ENCODE results near the gene JMJD1C. TPM values are rescaled to one million over a fixed set of nuclear protein-coding genes. Genes with fewer than 3 reads are reported as not detected.
"Not testable (repeated sequence)": the region's sequence is repeated elsewhere in the genome, so short reads cannot be mapped to it uniquely, and the experiment has no call there.

JMJD1C gene
- total and polyA plus RNA-seq, 4 donors: 61.8 to 187 (median 99.9) TPM

- Histone ChIP-seq H3K27ac (ENCODE audit: low read depth, low read length) (no peak overlapping the region), H3K36me3 (ENCODE audit: control insufficient read depth, insufficient read depth, low read length) (peaks cover 5% of the 10 kb centered on the region), H3K9me3 (ENCODE audit: control insufficient read depth, insufficient read depth, low read length) (no peaks in the 10 kb centered on the region), H3K27me3 (ENCODE audit: control insufficient read depth, insufficient read depth, low read length) (no peaks in the 10 kb centered on the region), H3K4me3 (ENCODE audit: low read depth, low read length) (no peak overlapping the region), H3K4me1 (ENCODE audit: control insufficient read depth, insufficient read depth, low read length) (peaks cover 8% of the 10 kb centered on the region)
- DNase-seq (ENCODE audit: low read depth in 4 of 6, low spot score in 6 of 6): no peak
- WGBS (ENCODE audit: insufficient coverage): 100% methylated on average over 1 of the region's 7 CpGs
These were observed 300.5 kb downstream of the JMJD1C start for GRCh38 chr10:63165249-63165648.

GRCh38 chr10:63164166-63164623 is 301.6 kb downstream of the JMJD1C start:
- DNase-seq (ENCODE audit: low read depth in 4 of 6, low spot score in 6 of 6): peak in 3 of 6 donors; percentile 19 to 63 (median 22)
- Histone ChIP-seq H3K4me3 (ENCODE audit: low read depth, low read length) (no peak overlapping the region), H3K9me3 (ENCODE audit: control insufficient read depth, insufficient read depth, low read length) (no peaks in the 10 kb centered on the region), H3K36me3 (ENCODE audit: control insufficient read depth, insufficient read depth, low read length) (peaks cover 5% of the 10 kb centered on the region), H3K4me1 (ENCODE audit: control insufficient read depth, insufficient read depth, low read length) (peaks cover 8% of the 10 kb centered on the region), H3K27ac (ENCODE audit: low read depth, low read length) (no peak overlapping the region), H3K27me3 (ENCODE audit: control insufficient read depth, insufficient read depth, low read length) (no peaks in the 10 kb centered on the region)
- 78% methylated on average over 1 of the region's 2 CpGs for WGBS (ENCODE audit: insufficient coverage)

DNA sequence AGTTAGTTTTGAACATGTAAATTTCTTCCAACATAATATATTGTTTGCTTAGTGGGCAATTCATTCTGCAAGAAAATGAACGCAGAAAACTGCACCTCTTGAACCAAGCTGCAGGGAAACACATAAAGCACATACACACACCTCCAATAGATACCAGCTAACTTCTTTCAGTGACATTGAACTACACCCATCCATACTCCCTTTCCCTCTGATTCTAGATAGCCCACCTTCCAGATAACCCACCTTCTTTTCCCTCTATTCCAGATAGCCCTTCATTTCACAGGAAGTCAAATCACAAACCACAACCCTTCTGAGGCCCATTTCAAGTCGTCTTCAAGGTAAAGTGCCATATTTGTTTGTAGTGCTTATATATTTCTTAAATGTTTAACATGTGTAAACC is 304.2 kb downstream of the JMJD1C start:
- no peak for DNase-seq (ENCODE audit: low read depth in 4 of 6, low spot score in 6 of 6)
- H3K4me1 ChIP-seq (ENCODE audit: control insufficient read depth, insufficient read depth, low read length): peaks cover 8% of the 10 kb centered on the region
- peaks cover 5% of the 10 kb centered on the region for H3K36me3 ChIP-seq (ENCODE audit: control insufficient read depth, insufficient read depth, low read length)
- H3K27ac ChIP-seq (ENCODE audit: low read depth, low read length): no peak overlapping the region
- WGBS (ENCODE audit: insufficient coverage): no CpG with 5 or more reads among the region's 2 CpGs
- no peaks in the 10 kb centered on the region for H3K9me3 ChIP-seq (ENCODE audit: control insufficient read depth, insufficient read depth, low read length)
- H3K27me3 ChIP-seq (ENCODE audit: control insufficient read depth, insufficient read depth, low read length): no peaks in the 10 kb centered on the region
- no peak overlapping the region for H3K4me3 ChIP-seq (ENCODE audit: low read depth, low read length)

DNA sequence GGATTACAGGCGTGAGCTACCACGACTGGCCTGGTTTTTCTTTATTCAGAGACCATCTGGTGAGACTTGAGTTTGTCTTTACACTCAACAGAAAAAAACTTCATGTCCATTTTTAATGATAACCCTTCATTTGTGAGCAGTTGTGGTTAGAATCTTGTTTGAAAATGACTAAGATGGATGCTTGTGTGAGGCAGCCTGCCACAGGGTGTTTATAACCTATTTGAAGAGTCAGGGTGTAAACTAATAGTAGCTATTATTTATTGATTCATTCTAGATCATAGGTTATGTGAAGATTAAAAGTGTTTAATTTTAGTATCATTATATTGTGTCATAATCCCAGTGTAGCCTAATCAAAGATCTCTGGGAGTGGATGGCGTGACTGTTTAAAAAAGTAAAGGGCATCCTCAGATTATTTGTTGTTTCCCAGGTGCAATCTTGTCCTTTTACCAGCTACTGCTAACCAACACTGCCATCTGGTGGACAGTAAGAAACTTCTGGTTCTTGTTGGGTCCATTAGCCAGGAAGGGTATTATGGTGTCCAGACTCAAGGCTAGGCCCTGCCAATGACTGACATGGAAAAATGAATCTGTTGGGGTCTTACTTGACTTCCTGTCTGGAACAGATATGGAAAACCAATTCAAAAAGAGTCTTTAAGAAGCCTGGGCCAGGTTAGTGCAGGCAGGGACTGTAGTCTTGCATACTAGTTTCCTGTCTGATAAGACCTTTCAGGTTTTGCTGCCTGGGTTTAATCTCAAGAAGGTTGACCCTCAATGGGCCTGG is 307.7 kb downstream of the JMJD1C start:
- no CpG with 5 or more reads among the region's 3 CpGs for WGBS (ENCODE audit: insufficient coverage)
- H3K36me3 ChIP-seq (ENCODE audit: control insufficient read depth, insufficient read depth, low read length): peaks cover 2% of the 10 kb centered on the region
- H3K27me3 ChIP-seq (ENCODE audit: control insufficient read depth, insufficient read depth, low read length): no peaks in the 10 kb centered on the region
- H3K4me1 ChIP-seq (ENCODE audit: control insufficient read depth, insufficient read depth, low read length): no peaks in the 10 kb centered on the region
- H3K9me3 ChIP-seq (ENCODE audit: control insufficient read depth, insufficient read depth, low read length): no peaks in the 10 kb centered on the region
- peak; percentile 60 to 95 (median 81) for DNase-seq (ENCODE audit: low read depth in 4 of 6, low spot score in 6 of 6)
- H3K27ac ChIP-seq (ENCODE audit: low read depth, low read length): no peak overlapping the region
- no peak overlapping the region for H3K4me3 ChIP-seq (ENCODE audit: low read depth, low read length)

- no peaks in the 10 kb centered on the region for H3K27me3 ChIP-seq (ENCODE audit: control insufficient read depth, insufficient read depth, low read length)
- H3K36me3 ChIP-seq (ENCODE audit: control insufficient read depth, insufficient read depth, low read length): peaks cover 6% of the 10 kb centered on the region
- no peak for DNase-seq (ENCODE audit: low read depth in 4 of 6, low spot score in 6 of 6)
- no CpG with 5 or more reads among the region's 2 CpGs for WGBS (ENCODE audit: insufficient coverage)
- no peak overlapping the region for H3K27ac ChIP-seq (ENCODE audit: low read depth, low read length)
- H3K9me3 ChIP-seq (ENCODE audit: control insufficient read depth, insufficient read depth, low read length): no peaks in the 10 kb centered on the region
- no peaks in the 10 kb centered on the region for H3K4me1 ChIP-seq (ENCODE audit: control insufficient read depth, insufficient read depth, low read length)
- no peak overlapping the region for H3K4me3 ChIP-seq (ENCODE audit: low read depth, low read length)
These were observed 309.5 kb downstream of the JMJD1C start for GRCh38 chr10:63156236-63156635.

DNA sequence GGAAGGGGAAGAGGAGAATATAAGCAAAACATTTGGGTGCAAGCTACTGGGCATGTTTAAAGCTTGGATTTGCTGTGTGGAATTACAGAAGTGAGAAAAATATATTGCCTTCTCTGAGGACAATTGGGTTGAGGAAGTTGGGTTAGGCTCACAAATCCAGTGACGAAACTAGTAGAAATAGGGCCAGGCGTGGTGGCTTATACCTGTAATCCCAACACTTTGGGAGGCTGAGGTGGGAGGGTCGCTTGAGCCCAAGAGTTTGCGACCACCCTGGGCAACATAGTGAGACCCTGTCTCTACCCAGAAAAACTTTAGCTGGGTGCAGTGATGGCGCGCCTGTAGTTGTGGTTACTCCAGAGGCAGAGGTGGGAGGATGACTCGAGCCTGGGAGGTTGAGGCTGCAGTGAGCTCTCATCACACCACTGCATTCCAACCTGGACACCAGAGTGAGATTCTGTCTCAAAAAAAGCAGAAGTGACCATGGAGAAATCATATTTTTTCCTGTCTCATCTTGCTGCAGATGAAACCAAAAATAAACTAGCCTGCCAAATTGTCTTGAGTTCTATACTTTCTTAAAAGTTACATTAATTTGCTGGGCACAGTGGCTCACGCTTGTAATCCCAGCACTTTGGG is 310.3 kb downstream of the JMJD1C start:
- Histone ChIP-seq H3K4me1 (ENCODE audit: control insufficient read depth, insufficient read depth, low read length) (no peaks in the 10 kb centered on the region), H3K9me3 (ENCODE audit: control insufficient read depth, insufficient read depth, low read length) (no peaks in the 10 kb centered on the region), H3K27ac (ENCODE audit: low read depth, low read length) (no peak overlapping the region), H3K27me3 (ENCODE audit: control insufficient read depth, insufficient read depth, low read length) (no peaks in the 10 kb centered on the region), H3K4me3 (ENCODE audit: low read depth, low read length) (no peak overlapping the region), H3K36me3 (ENCODE audit: control insufficient read depth, insufficient read depth, low read length) (peaks cover 6% of the 10 kb centered on the region)
- DNase-seq (ENCODE audit: low read depth in 4 of 6, low spot score in 6 of 6): no peak
- 100% methylated on average over 7 of the region's 8 CpGs for WGBS (ENCODE audit: insufficient coverage)

DNA sequence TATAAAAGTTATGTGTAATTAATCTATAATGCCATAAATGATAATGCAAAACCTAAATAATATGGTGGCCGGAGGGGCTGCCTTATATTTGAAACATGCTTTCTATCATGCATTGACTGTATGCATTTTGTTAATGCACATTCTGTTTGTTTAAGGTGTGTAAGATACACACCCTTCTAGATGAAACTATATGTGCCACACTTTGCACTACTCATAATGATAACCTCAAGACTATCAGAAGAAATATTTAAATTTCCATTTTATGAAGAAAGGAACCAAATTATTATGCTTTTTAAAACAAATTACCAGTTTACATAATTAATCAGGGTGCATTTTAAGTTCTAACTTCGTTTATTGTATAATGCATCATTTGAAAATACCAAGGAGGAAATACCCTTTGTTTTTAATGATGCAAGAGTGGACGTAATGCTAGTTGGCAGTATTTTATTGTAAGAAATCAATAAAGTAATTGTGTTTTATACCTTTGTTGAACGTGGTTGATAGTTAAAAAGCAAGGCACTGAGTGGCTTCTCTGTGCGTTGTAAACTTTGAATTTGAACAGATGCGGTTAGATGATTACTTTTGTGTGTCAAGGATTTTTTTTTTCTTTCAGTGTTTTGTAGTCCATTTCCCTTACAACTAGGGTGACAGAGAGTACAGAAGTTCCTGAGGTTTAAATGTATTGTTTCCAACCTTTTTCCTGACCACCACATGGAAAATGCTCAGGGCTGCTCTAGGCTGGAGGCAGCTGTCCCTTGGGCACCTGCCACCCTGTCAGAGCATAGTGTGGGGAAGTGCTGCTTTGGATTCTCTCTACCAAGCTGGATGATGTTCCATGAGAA is 311.0 kb downstream of the JMJD1C start:
- WGBS (ENCODE audit: insufficient coverage): 80% methylated on average over 2 of the region's 6 CpGs
- no peak for DNase-seq (ENCODE audit: low read depth in 4 of 6, low spot score in 6 of 6)
- Histone ChIP-seq H3K36me3 (ENCODE audit: control insufficient read depth, insufficient read depth, low read length) (peaks cover 6% of the 10 kb centered on the region), H3K4me3 (ENCODE audit: low read depth, low read length) (no peak overlapping the region), H3K4me1 (ENCODE audit: control insufficient read depth, insufficient read depth, low read length) (no peaks in the 10 kb centered on the region), H3K27me3 (ENCODE audit: control insufficient read depth, insufficient read depth, low read length) (no peaks in the 10 kb centered on the region), H3K27ac (ENCODE audit: low read depth, low read length) (no peak overlapping the region), H3K9me3 (ENCODE audit: control insufficient read depth, insufficient read depth, low read length) (no peaks in the 10 kb centered on the region)

DNA sequence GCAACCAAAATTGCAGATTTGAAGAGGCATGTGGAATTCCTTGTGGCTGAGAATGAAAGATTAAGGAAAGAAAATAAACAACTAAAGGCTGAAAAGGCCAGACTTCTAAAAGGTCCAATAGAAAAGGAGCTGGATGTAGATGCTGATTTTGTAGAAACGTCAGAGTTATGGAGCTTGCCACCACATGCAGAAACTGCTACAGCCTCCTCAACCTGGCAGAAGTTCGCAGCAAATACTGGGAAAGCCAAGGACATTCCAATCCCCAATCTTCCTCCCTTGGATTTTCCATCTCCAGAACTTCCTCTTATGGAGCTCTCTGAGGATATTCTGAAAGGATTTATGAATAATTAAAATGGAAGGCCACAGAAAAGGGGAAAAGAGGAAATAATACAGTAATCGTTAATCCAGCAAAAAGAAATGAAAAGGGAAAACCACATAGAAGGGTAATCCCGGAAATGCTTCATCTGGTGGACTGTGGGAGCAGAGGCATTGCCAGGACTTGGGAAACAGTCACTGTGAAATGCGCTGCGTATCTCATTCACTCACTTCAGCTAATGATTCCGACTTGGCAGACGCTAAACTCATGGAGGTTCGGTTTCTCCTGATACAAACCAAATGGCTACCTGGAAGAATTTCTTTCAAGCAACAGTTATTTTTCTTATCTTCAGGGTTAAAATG is 311.8 kb downstream of the JMJD1C start:
- not testable (repeated sequence) for H3K9me3 ChIP-seq (ENCODE audit: control insufficient read depth, insufficient read depth, low read length); H3K27me3 ChIP-seq (ENCODE audit: control insufficient read depth, insufficient read depth, low read length); DNase-seq (ENCODE audit: low read depth in 4 of 6, low spot score in 6 of 6); H3K4me1 ChIP-seq (ENCODE audit: control insufficient read depth, insufficient read depth, low read length); H3K27ac ChIP-seq (ENCODE audit: low read depth, low read length); H3K36me3 ChIP-seq (ENCODE audit: control insufficient read depth, insufficient read depth, low read length); H3K4me3 ChIP-seq (ENCODE audit: low read depth, low read length)
- 94% methylated on average over 3 of the region's 9 CpGs for WGBS (ENCODE audit: insufficient coverage)

DNA sequence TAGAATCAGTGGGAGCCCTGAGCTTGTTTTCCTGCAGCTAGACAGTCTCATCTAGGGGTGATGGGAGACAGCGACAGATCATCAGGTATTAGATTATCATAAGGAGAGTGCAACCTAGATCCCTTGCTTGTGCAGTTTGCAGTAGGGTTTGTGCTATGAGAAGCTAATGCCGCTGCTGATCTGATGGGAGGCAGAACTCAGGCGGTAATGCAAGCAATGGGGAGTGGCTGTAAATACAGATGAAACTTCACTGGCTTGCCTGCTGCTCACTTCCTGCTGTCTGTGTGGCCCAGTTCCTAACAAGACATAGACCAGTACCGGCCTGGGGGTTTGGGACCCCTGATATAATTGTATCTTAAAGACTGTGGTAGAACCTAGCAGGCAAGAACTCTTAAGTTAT is 315.0 kb downstream of the JMJD1C start:
- H3K4me1 ChIP-seq (ENCODE audit: control insufficient read depth, insufficient read depth, low read length): no peaks in the 10 kb centered on the region
- no peak overlapping the region for H3K4me3 ChIP-seq (ENCODE audit: low read depth, low read length)
- H3K9me3 ChIP-seq (ENCODE audit: control insufficient read depth, insufficient read depth, low read length): no peaks in the 10 kb centered on the region
- 97% methylated on average over 3 of the region's 4 CpGs for WGBS (ENCODE audit: insufficient coverage)
- H3K36me3 ChIP-seq (ENCODE audit: control insufficient read depth, insufficient read depth, low read length): peaks cover 6% of the 10 kb centered on the region
- H3K27ac ChIP-seq (ENCODE audit: low read depth, low read length): no peak overlapping the region
- no peak for DNase-seq (ENCODE audit: low read depth in 4 of 6, low spot score in 6 of 6)
- H3K27me3 ChIP-seq (ENCODE audit: control insufficient read depth, insufficient read depth, low read length): no peaks in the 10 kb centered on the region

All from spinal cord (tissue), 10 donors.